H1 (cell line): ENCODE results near the gene LCA5L. TPM values are rescaled to one million over a fixed set of nuclear protein-coding genes. Genes with fewer than 3 reads are reported as not detected.

ENCODE experiments used
- CTCF ChIA-PET: fragments of 300-600 bp; sonication (Branson Sonifier 250); formaldehyde crosslinking; loops from one replicate; lab custom pipeline; 2021; ENCODE audit not compliant: partially characterized antibody; lab: Charles Lee
- POLR2A ChIA-PET: fragments of 300-600 bp; sonication (Branson Sonifier 250); formaldehyde crosslinking; loops from one replicate; lab custom pipeline; 2021; ENCODE audit warnings: inconsistent platforms; ENCODE audit not compliant: partially characterized antibody; lab: Charles Lee
- DNase-seq, 2 experiments: peaks; one replicate each; pipeline versions ENCODE4 v3.0.0 to v3.0.0-alpha.2; 2010 to 2022; ENCODE audit warnings: low spot score in 2 of 2, low read depth in 1 of 2, mixed read lengths in 1 of 2
- FAIRE-seq: peaks from 2 replicates; lab custom pipeline; 2011; peaks lifted over from hg19 to GRCh38; lab: Jason Lieb, UNC
- H2AFZ ChIP-seq: 2 replicates; pipeline ENCODE4 v1.8.1; 2012; ENCODE audit warnings: low read length, inconsistent platforms
- H2AK5ac ChIP-seq: 2 replicates; pipeline ENCODE4 v1.6.1; 2013; ENCODE audit warnings: low read depth, low read length
- H2BK120ac ChIP-seq: replicated peaks from 2 replicates; pipeline ENCODE3; 2013; ENCODE audit warnings: low read depth, low read length, inconsistent platforms
- H2BK12ac ChIP-seq: 2 replicates; pipeline ENCODE4 v1.6.1; 2013; ENCODE audit warnings: low read depth, low read length
- H2BK15ac ChIP-seq: 2 replicates; pipeline ENCODE4 v1.6.1; 2013; ENCODE audit warnings: low read length
- H2BK20ac ChIP-seq: 2 replicates; pipeline ENCODE4 v1.6.1; 2013; ENCODE audit warnings: low read length
- H2BK5ac ChIP-seq: 2 replicates; pipeline ENCODE4 v1.6.1; 2013; ENCODE audit warnings: low read depth, low read length
- H3K14ac ChIP-seq: 2 replicates; pipeline ENCODE4 v1.6.1; 2013; ENCODE audit warnings: inconsistent platforms; ENCODE audit not compliant: insufficient read length
- H3K18ac ChIP-seq: 2 replicates; pipeline ENCODE4 v1.6.1; 2013; ENCODE audit warnings: low read length; ENCODE audit errors: extremely low read depth
- H3K23ac ChIP-seq: 2 replicates; pipeline ENCODE4 v1.6.1; 2013; ENCODE audit warnings: inconsistent platforms; ENCODE audit not compliant: insufficient read length
- H3K23me2 ChIP-seq: 2 replicates; pipeline ENCODE4 v1.6.1; 2013; ENCODE audit warnings: low read depth, low read length
- H3K27ac ChIP-seq: 2 replicates; pipeline ENCODE4 v1.6.1; 2011; ENCODE audit warnings: low read depth, low read length, inconsistent platforms
- H3K27me3 ChIP-seq, 4 experiments: replicated peaks in 1 of 4; 1 replicate in 1 of 4; 2 replicates in 3 of 4; pipeline versions ENCODE4 v1.6.1 to v1.8.1; 2011 to 2013; ENCODE audit warnings: low read length in 3 of 4, mild to moderate bottlenecking in 3 of 4, inconsistent platforms in 2 of 4, mixed read lengths in 2 of 4, moderate library complexity in 1 of 4; ENCODE audit not compliant: control insufficient read depth in 3 of 4, insufficient read depth in 3 of 4; ENCODE audit errors: extremely low read depth in 1 of 4
- H3K36me3 ChIP-seq, 4 experiments: 2 replicates each; pipeline versions ENCODE4 v1.6.1 to v1.8.1; 2011 to 2013; ENCODE audit warnings: mild to moderate bottlenecking in 4 of 4, low read length in 3 of 4, moderate library complexity in 2 of 4, control low read depth in 1 of 4, inconsistent platforms in 1 of 4; ENCODE audit not compliant: insufficient read depth in 4 of 4, control insufficient read depth in 2 of 4
- H3K4ac ChIP-seq: replicated peaks from 2 replicates; pipeline ENCODE3; 2013; ENCODE audit warnings: low read length, low read depth, mixed read lengths, inconsistent platforms; ENCODE audit not compliant: insufficient read length
- H3K4me1 ChIP-seq, 4 experiments: replicated peaks in 1 of 4; 1 replicate in 1 of 4; 2 replicates in 3 of 4; pipeline versions ENCODE4 v1.6.1 to v1.8.1; 2011 to 2013; ENCODE audit warnings: low read length in 3 of 4, inconsistent platforms in 2 of 4, mixed read lengths in 1 of 4; ENCODE audit not compliant: insufficient read depth in 4 of 4, control insufficient read depth in 3 of 4
- H3K4me2 ChIP-seq, 2 experiments: 2 replicates each; pipeline versions ENCODE4 v1.6.1 to v1.8.1; 2011 to 2013; ENCODE audit warnings: low read depth in 2 of 2, low read length in 2 of 2, control low read depth in 1 of 2, inconsistent platforms in 1 of 2, mild to moderate bottlenecking in 1 of 2; ENCODE audit not compliant: insufficient read depth in 1 of 2
- H3K4me3 ChIP-seq, 4 experiments: fragments of 200-600, 300-600 bp in 1 of 4; sonication (generic), shearing (Covaris generic), sonication (Bioruptor Twin) in 1 of 4; 2 replicates each; pipeline versions ENCODE4 v1.5.1 to v1.8.1; 2011 to 2016; ENCODE audit warnings: low read length in 4 of 4, low read depth in 3 of 4, control low read depth in 2 of 4, inconsistent platforms in 2 of 4, mild to moderate bottlenecking in 2 of 4, mixed read lengths in 1 of 4, moderate library complexity in 1 of 4; ENCODE audit not compliant: insufficient read depth in 2 of 4; ENCODE audit errors: extremely low read depth in 1 of 4
- H3K56ac ChIP-seq: replicated peaks from 2 replicates; pipeline ENCODE3; 2013; ENCODE audit warnings: low read depth, mild to moderate bottlenecking, mixed read lengths, low read length, inconsistent platforms; ENCODE audit not compliant: insufficient read length
- H3K79me1 ChIP-seq: 2 replicates; pipeline ENCODE4 v1.6.1; 2013; ENCODE audit warnings: low read depth, low read length, control low read depth
- H3K79me2 ChIP-seq, 2 experiments: 2 replicates each; pipeline versions ENCODE4 v1.6.1 to v1.8.1; 2012 to 2013; ENCODE audit warnings: low read length in 2 of 2, mild to moderate bottlenecking in 2 of 2, inconsistent platforms in 1 of 2; ENCODE audit not compliant: insufficient read depth in 2 of 2, control insufficient read depth in 1 of 2
- H3K9ac ChIP-seq, 4 experiments: replicated peaks in 1 of 4; 1 replicate in 1 of 4; 2 replicates in 3 of 4; pipeline versions ENCODE4 v1.6.1 to v1.8.1; 2011 to 2013; ENCODE audit warnings: low read depth in 3 of 4, low read length in 3 of 4, control low read depth in 2 of 4, mild to moderate bottlenecking in 2 of 4, moderate library complexity in 2 of 4, inconsistent platforms in 1 of 4; ENCODE audit errors: extremely low read depth in 1 of 4
- H3K9me3 ChIP-seq, 2 experiments: 2 replicates each; pipeline versions ENCODE4 v1.6.1 to v1.8.1; 2012 to 2013; ENCODE audit warnings: mild to moderate bottlenecking in 2 of 2, moderate library complexity in 2 of 2, control low read depth in 1 of 2, inconsistent platforms in 1 of 2, low read depth in 1 of 2, low read length in 1 of 2, mixed read lengths in 1 of 2; ENCODE audit not compliant: insufficient read depth in 2 of 2
- H4K20me1 ChIP-seq, 2 experiments: replicated peaks in 1 of 2; 2 replicates each; pipeline versions ENCODE3 to v1.8.1; 2011 to 2013; ENCODE audit warnings: inconsistent platforms in 2 of 2, low read length in 2 of 2, mild to moderate bottlenecking in 1 of 2; ENCODE audit not compliant: insufficient read depth in 2 of 2, control insufficient read depth in 1 of 2
- H4K5ac ChIP-seq: 2 replicates; pipeline ENCODE4 v1.6.1; 2013; ENCODE audit warnings: low read length, low read depth, mixed read lengths, inconsistent platforms; ENCODE audit not compliant: insufficient read length
- H4K8ac ChIP-seq: 2 replicates; pipeline ENCODE4 v1.8.0; 2013; ENCODE audit warnings: mild to moderate bottlenecking, moderate library complexity, low read length, inconsistent platforms; ENCODE audit not compliant: insufficient read depth; ENCODE audit errors: extremely low read depth
- H4K91ac ChIP-seq: replicated peaks from 2 replicates; pipeline ENCODE3; 2013; ENCODE audit warnings: low read length, mixed read lengths, inconsistent platforms; ENCODE audit not compliant: insufficient read length
- RFX5 ChIP-seq: IDR thresholded peaks from 2 replicates; pipeline ENCODE4 v1.6.1; 2011; ENCODE audit warnings: low read depth, low read length, improper control_type of control experiment, borderline replicate concordance
- SP1 ChIP-seq: IDR thresholded peaks from 2 replicates; pipeline ENCODE4 v1.6.1; 2011; ENCODE audit warnings: low read depth, low read length
- SP2 ChIP-seq: IDR thresholded peaks from 2 replicates; pipeline ENCODE4 v1.6.1; 2012; ENCODE audit warnings: mild to moderate bottlenecking, low read length, inconsistent platforms
- SRF ChIP-seq: IDR thresholded peaks from 2 replicates; pipeline ENCODE4 v1.6.1; 2011; ENCODE audit warnings: mild to moderate bottlenecking, low read depth, low read length, moderate library complexity
- TAF1 ChIP-seq: IDR thresholded peaks from 2 replicates; pipeline ENCODE4 v1.6.1; 2011; ENCODE audit warnings: mild to moderate bottlenecking, low read depth, low read length
- WGBS, 2 experiments: shearing (Covaris generic) in 1 of 2; methylation state at CpG; one replicate each; pipeline versions ENCODE4 v1.1.6 to v1.1.7; 2013 to 2015; ENCODE audit warnings: low lambda C conversion rate in 2 of 2, mixed read lengths in 2 of 2, inconsistent platforms in 1 of 2, low coverage in 1 of 2, missing lambda C conversion rate in 1 of 2; ENCODE audit not compliant: insufficient replicate concordance in 2 of 2, insufficient coverage in 1 of 2, insufficient read length in 1 of 2; ENCODE audit errors: extremely low coverage in 1 of 2, missing lambda C conversion rate in 1 of 2; 5-methylcytosine and 5-hydroxymethylcytosine counted together
- polyA plus RNA-seq, 7 experiments: library from polyadenylated mRNA; depleted of rRNA in 3 of 7; stranded (reverse) in 5 of 7; unstranded in 2 of 7; fragments of >200 nt in 5 of 7; fragments of 200-250 nt in 2 of 7; gene quantifications; 1 replicate in 5 of 7; 2 replicates in 1 of 7; 4 replicates in 1 of 7; pipeline versions ENCODE4 v1.2.1 to v1.2.3, GENCODE V29; 2011 to 2013; ENCODE audit warnings: missing spikeins in 2 of 7, mixed read lengths in 2 of 7
- total RNA-seq: library from RNA; stranded (reverse); fragmentation: NEBNext Ultra II Directional; extraction: Animal tissue kit (Norgen Biotek cat#: 25700); gene quantifications from 2 replicates; pipeline ENCODE4 v1.2.1, GENCODE V29; 2021
- TF ChIP-seq, protein P1 (sequence below): IDR thresholded peaks from 2 replicates; pipeline ENCODE4 v1.6.1; 2012; ENCODE audit warnings: inconsistent platforms

LCA5L gene
- total and polyA plus RNA-seq, 2 of the 8 experiments (the other 6 are each of a cell fraction or from before 2014, with no cell fraction given): 0.11 to 0.84 TPM

- Histone ChIP-seq H2BK12ac (no peak within 1 kb of the TSS), H3K9ac (no peak within 1 kb of the TSS), H3K23ac (no peak within 1 kb of the TSS), H2BK20ac (no peak within 1 kb of the TSS), H2BK15ac (no peak within 1 kb of the TSS), H4K8ac (no peak within 1 kb of the TSS), H3K23me2 (no peaks in the 10 kb centered on the region; the same call in 1 of the 2 replicates), H4K20me1 (no peaks in the 10 kb centered on the region), H3K56ac (no peak within 1 kb of the TSS), H3K79me1 (no peaks in the 10 kb centered on the region), H3K27me3 (no peaks in the 10 kb centered on the region), H2AFZ (no peak within 1 kb of the TSS), H4K91ac (no peak within 1 kb of the TSS), H3K27ac (peak within 1 kb of the TSS; percentile 18; the same call in 1 of the 2 replicates), H3K4me1 (peaks cover 0 to 6% (median 0%) of the 10 kb centered on the region in 4 experiments; a peak in 4 of 7 replicates), H3K4ac (no peak within 1 kb of the TSS), H3K18ac (no peak within 1 kb of the TSS; the same call in 1 of the 2 replicates), H4K5ac (no peak within 1 kb of the TSS), H3K4me3 (peak within 1 kb of the TSS in 2 of 4 experiments; percentile 5 to 29; a peak in 3 of 8 replicates), H2BK120ac (no peak within 1 kb of the TSS), H2BK5ac (no peak within 1 kb of the TSS), H3K79me2 (no peaks in the 10 kb centered on the region), H3K4me2 (peak within 1 kb of the TSS; percentile 1 to 21; a peak in 3 of 4 replicates), H3K9me3 (no peaks in the 10 kb centered on the region), H3K36me3 (no peaks in the 10 kb centered on the region), H3K14ac (no peak within 1 kb of the TSS), H2AK5ac (no peak within 1 kb of the TSS)
- WGBS, 2 experiments: 65% methylated on average over 15 of the region's 15 CpGs; no CpG with 5 or more reads in 1 of the 2 experiments
- peak; percentile 62 for FAIRE-seq
- TF ChIP-seq SRF: peak; percentile 86
- no peak for TF ChIP-seq SP2
- TF ChIP-seq TAF1: peak; percentile 32; the same call in 1 of the 2 replicates
- TF ChIP-seq, protein P1, sequence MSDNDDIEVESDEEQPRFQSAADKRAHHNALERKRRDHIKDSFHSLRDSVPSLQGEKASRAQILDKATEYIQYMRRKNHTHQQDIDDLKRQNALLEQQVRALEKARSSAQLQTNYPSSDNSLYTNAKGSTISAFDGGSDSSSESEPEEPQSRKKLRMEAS: no peak
- 0 out of 2 replicates have a peak, but pooled peaks have one; percentile 11 for TF ChIP-seq RFX5
- TF ChIP-seq SP1: 0 out of 2 replicates have a peak, but pooled peaks have one; percentile 46
- ChIA-PET POLR2A (no interaction called here), CTCF (interaction anchor here (0.8 to 2.5 kb wide), 2 partner anchors 8 to 10 kb away, joined by 3 to 5 read pairs; no protein-coding TSS in a partner anchor)
- peak; percentile 33 to 65 for DNase-seq
Measured at GRCh38 chr21:39451332-39452206, 6.0 kb upstream of the LCA5L start, which contains the start of gene SH3BGR. Gene SH3BGR (plus strand): TSS chr21:39451970. CDS start chr21:39452097, 127 bp downstream.
